HG03575 (cell line): ENCODE results near the gene THSD4.
"Not testable (repeated sequence)": the region's sequence is repeated elsewhere in the genome, so short reads cannot be mapped to it uniquely, and the experiment has no call there.

Experiments used
- ATAC-seq: cut with Tn5 transposase; IDR thresholded peaks from one replicate; pipeline ENCODE4 v1.9.1; 2021; ENCODE audit not compliant: unreplicated experiment, insufficient number of reproducible peaks, low FRiP score; ENCODE audit errors: extremely low read depth

Gene THSD4

GRCh38 chr15:71410347-71410746 lies 295.1 kb downstream of the THSD4 start:
- no peak for ATAC-seq

DNA sequence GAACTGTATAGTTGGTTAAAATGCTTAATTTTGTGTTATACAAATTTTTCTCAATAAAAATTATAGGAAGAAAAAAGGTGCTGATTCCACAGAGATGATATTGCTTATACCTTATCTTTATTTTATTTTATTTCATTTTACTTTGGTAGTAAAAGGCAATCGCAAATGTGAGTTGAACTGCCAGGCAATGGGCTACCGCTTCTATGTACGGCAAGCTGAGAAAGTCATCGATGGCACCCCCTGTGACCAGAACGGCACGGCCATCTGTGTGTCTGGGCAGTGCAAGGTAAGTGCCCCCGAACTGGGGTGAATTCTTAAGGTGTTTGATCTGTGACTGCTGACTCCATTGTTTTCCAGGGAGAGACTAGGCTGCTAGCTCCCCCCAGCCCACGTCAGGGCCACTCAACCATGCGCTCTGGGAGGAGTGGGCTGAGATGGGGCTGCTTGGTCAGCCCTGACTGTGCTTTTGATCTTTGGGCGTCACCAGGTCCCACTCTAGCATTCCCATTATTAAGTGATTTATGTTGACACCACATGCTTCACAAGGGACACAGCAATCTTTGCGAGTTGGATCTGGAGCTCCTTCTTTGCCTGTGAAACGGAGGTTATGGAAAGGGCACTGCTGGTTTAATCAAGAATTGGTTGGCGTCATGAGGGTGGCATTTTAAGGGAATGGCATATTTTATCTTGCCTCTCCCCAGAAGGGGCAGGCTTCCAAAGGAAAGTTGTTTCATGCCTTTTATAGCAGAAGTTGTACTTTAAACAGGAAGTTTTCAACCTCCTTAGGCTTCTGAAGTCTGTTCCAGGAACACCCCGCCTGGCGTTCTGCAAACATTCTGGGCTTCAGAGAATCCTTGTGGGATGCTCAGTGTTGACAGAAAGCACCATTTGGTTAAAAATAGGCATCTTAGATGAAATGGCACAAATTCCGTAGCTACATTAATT lies 296.5 kb downstream of the THSD4 start:
- no peak for ATAC-seq

- no peak for ATAC-seq
Observed at GRCh38 chr15:71413419-71413818, 298.1 kb downstream of the THSD4 start.

DNA sequence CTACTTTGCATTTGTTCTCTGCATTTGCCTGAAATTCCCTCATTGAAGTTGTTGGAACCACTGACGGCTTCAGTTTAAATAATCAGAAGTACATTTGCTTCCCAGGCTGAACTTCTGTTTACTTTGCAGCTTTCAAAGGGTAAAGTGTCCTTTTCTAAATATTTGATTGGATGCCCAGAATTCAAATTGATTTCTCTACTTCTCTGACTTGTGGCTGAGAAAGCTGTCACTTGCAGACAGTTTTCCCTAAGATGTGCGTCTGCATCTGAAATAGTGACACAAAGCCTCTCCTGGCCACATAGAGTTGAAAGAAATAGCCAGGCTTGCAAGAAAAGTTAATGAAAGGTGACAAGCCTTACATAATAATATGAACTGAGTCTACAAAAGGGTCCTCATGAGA lies 299.6 kb downstream of the THSD4 start:
- ATAC-seq = no peak

DNA sequence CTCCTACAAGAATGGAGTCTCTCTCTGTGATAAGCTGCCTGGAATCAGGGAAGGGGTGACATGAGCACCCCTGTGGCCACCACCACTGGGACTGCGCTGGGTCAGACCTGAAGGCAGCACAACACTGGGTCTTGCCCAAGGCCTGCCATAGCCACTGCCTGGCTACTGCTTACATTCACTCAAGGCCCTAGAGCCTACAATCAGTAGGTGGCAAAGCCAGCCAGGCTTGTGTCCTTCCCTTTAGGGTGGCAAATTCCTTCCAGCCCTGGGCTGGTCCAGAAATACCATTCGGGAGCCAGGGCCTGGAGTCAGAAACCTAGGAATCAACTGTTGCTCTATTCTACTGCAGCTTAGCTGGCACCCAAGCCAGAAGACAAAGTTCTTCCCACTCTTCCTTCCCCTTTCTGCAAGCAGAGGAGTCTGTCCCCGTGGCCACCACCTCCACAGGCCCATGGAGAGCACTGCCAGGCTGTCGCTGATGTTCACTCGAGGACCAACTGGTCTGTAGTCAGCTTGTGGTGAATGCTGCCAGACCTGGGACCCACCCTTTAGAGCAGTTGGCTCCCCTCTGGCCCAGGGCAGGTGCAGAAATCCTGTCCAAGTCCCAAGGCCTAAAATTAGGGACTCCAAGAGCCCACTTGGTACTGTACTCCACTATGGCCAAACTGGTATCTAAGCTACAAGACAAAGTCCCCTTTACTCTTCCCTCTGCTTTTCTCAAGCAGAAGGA lies 307.4 kb downstream of the THSD4 start:
- ATAC-seq = no peak

DNA sequence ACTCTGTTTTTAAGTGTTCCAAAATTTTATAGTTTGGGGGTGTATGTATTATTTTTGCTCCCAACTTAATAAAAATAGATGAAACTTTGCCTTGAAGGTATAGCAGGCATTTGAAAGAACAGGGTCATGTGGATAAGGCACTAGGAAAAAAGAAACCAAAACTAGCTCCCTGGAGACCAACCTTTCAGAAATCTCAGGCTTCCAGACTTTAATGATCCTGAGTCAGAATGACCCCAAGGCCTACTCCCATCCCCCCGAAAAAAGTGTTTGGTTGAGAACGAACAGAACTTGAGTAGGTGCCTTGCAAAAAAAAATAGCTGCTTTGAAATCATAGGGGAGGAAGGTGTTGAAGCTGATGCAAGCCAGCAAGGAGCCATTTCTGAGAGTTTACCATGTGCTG lies 309.5 kb downstream of the THSD4 start:
- no peak for ATAC-seq

DNA sequence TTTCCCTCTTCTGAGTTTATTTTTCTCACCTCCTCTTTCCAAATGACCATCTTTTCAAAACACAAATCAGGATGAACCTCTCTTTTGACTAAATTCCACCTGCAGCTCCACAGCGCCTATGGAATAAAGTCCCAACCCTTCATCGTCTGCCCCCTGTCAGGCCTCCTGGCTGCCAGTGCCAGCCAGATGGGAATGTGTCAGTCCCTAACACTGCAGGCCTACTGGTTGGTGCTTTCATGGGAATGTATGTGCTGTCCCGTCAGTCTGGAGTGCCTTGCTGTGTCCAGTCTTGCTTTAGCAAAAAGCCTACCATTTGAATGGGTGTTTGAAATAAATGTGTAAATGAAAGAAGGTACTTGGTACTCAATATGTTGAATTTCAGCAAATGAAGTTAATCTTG lies 310.1 kb downstream of the THSD4 start:
- no peak for ATAC-seq

GRCh38 chr15:71426792-71427191 lies 311.5 kb downstream of the THSD4 start:
- no peak for ATAC-seq

- no peak for ATAC-seq
Observed at GRCh38 chr15:71430782-71431181, 315.5 kb downstream of the THSD4 start.

GRCh38 chr15:71431343-71432336 lies 316.4 kb downstream of the THSD4 start:
- ATAC-seq = no peak

- no peak for ATAC-seq
Observed at GRCh38 chr15:71433402-71433801, 318.1 kb downstream of the THSD4 start.

GRCh38 chr15:71434774-71435173 lies 319.5 kb downstream of the THSD4 start:
- no peak for ATAC-seq

GRCh38 chr15:71435552-71435951 lies 320.3 kb downstream of the THSD4 start:
- no peak for ATAC-seq

DNA sequence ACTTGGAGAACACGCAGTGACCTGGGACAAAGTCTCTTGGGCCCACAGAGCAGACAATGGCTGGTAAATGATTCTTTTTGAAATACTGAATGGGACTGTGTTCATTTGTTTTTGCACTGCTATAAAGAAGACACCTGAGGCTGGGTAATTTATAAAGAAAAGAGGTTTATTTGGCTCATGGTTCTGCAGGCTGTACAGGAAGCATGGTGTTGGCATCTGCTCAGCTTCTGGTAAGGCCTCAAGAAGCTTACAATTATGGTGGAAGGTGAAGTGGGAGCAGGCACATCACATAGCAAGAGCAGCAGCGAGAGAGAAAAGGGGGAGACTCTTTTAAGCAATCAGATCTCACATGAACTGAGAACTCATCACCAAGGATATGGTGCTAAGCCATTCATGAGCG lies 321.6 kb downstream of the THSD4 start:
- ATAC-seq = no peak

DNA sequence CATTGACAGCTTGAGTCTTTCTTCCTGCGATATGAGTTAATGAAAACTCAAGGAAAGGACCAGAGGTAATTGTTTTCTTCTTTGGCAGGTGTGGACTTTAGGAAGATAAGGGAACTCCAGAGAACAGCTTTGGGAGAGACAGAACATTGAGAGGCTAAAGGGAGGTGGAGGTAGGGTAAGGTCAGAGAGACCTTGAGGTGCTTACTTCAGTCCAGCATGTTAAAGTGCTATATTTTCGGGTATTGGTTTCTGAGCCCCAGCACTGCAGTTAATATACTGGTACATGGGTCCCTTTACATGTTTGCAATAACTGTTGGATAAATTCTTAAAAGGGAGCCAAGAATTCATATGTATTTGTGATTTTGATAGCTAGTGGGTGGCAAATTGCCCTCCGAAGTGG lies 322.1 kb downstream of the THSD4 start:
- no peak for ATAC-seq

DNA sequence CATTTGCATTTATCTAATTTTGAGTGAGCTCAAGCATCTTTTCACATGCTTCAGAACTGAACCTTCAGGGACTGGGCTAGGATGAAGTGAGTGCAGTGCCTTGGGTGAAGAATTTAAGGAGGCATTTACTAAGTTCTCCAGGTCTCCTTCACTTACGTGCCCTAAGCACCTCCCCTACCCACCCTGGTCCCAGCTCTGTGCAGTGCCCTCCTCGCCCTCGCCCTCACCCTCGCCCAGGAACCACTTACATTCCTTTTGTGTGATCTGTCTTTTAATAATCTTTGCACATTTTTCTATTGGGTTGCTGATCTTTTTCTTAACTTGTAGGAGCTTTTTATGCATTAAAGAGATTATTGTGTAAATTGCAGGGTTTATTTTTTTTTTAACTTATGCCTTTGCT lies 322.6 kb downstream of the THSD4 start:
- no peak for ATAC-seq

DNA sequence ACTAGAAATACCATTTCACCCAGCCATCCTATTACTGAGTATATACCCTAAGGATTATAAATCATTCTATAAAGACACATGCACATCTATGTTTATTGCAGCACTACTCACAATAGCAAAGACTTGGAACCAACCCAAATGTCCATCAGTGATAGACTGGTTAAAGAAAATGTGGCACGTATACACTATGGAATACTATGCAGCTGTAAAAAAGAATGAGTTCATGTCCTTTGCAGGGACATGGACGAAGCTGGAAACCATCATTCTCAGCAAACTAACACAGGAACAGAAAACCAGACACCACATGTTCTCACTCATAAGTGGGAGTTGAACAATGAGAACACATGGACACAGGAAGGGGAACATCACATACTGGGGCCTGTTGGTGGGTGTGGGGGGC lies 324.2 kb downstream of the THSD4 start:
- ATAC-seq = not testable (repeated sequence)

DNA sequence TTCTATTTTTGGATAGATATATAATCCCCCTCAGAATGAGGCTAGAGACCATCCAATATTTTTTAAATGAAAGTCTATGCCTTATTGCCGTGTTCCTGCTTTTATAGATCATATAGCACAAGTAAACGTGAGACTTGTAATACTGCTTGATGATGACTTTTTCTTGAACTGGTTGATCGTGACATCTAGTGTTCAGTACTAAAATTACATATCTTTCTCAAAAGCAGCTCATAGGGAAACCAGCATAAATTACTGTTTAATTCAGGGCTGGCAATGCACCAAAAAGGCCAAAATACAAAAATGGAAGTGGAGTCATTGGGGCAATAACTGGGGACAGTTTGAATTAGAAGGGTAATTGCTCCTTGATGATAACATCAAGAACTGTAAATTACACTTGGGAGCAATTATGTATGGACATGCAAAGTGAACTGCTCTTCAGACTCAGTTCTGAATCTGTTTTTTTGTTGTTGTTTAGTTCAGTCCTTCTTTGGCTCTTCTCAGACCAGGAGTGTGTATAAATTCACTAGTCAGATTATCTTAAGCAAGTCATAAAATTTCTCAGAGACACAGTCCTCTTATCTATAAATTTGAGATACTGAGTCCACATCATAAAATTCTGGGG lies 325.3 kb downstream of the THSD4 start:
- ATAC-seq = no peak

- ATAC-seq = no peak
Observed at GRCh38 chr15:71443538-71443937, 328.3 kb downstream of the THSD4 start.
